K562 (cell line): ENCODE measurements around the gene SOCS7. TPM values are rescaled to one million over a fixed set of nuclear protein-coding genes. Genes with fewer than 3 reads are reported as not detected.
A peak's percentile ranks its signal among the peaks of the same experiment; 100 is the strongest.

Experiments
- ATAC-seq: fragments of 200-7000 bp; cut with Tn5 transposase; 3 replicates; pipeline ENCODE4 v1.9.1; 2020; ENCODE audit warnings: moderate library complexity
- BruUV-seq: library from RNA; stranded (reverse); fragments of 400-500 nt; replicated peaks from 2 replicates; lab custom pipeline; 2021; lab: Mats Ljungman, UMichigan
- CTCF ChIA-PET: fragments of 300-600 bp; formaldehyde crosslinking; extraction: SDS; loops from one replicate; lab custom pipeline; 2021; ENCODE audit warnings: low intra/inter-chr PET ratio; lab: Yijun Ruan, JAX
- POLR2A ChIA-PET: fragments of 300-600, 350-650 bp; sonication (Branson Sonifier 250); formaldehyde crosslinking; extraction: SDS; loops from one replicate; lab custom pipeline; 2021; ENCODE audit warnings: antibody characterized with exemption, inconsistent platforms; lab: Yijun Ruan, JAX
- DNase-seq, 4 experiments: peaks; one replicate each; pipeline versions ENCODE4 v3.0.0 to v3.0.0-alpha.2; 2011 to 2018; ENCODE audit warnings: low spot score in 3 of 4, mixed read lengths in 3 of 4; ENCODE audit errors: extremely low read depth in 1 of 4
- FAIRE-seq: peaks from 2 replicates; lab custom pipeline; 2011; peaks lifted over from hg19 to GRCh38; lab: Jason Lieb, UNC
- H2AFZ ChIP-seq: 2 replicates; pipeline ENCODE4 v1.6.0; 2011; ENCODE audit warnings: low read depth, low read length, control low read depth, inconsistent platforms
- H3K27ac ChIP-seq: fragments of 200-600 bp; 3 replicates; pipeline ENCODE4 v1.8.0; 2011; ENCODE audit warnings: low read depth, mild to moderate bottlenecking, control low read depth, inconsistent platforms, low read length, moderate library complexity, mixed read lengths; ENCODE audit errors: extremely low read depth
- H3K27me3 ChIP-seq, 2 experiments: fragments of 300-600 bp in 1 of 2; 2 replicates in 1 of 2; 3 replicates in 1 of 2; pipeline versions ENCODE4 v1.6.0 to v1.8.0; 2011; ENCODE audit warnings: inconsistent platforms in 2 of 2, low read length in 2 of 2, mild to moderate bottlenecking in 1 of 2, mixed read lengths in 1 of 2, moderate library complexity in 1 of 2; ENCODE audit not compliant: control insufficient read depth in 2 of 2, insufficient read depth in 2 of 2
- H3K36me3 ChIP-seq: fragments of 300-600 bp; 3 replicates; pipeline ENCODE4 v1.8.0; 2011; ENCODE audit warnings: mild to moderate bottlenecking, low read length, inconsistent platforms; ENCODE audit not compliant: control insufficient read depth, insufficient read depth
- H3K4me1 ChIP-seq, 2 experiments: fragments of 200-600 bp in 1 of 2; replicated peaks in 1 of 2; 2 replicates in 1 of 2; 3 replicates in 1 of 2; pipeline versions ENCODE4 v1.5.1 to v1.8.0; 2011; ENCODE audit warnings: inconsistent platforms in 2 of 2, low read length in 2 of 2, mild to moderate bottlenecking in 1 of 2, mixed read lengths in 1 of 2, moderate library complexity in 1 of 2; ENCODE audit not compliant: control insufficient read depth in 2 of 2, insufficient read depth in 2 of 2
- H3K4me2 ChIP-seq: 2 replicates; pipeline ENCODE4 v1.6.1; 2011; ENCODE audit warnings: low read length, control low read depth, inconsistent platforms, mixed read lengths; ENCODE audit not compliant: insufficient read depth
- H3K4me3 ChIP-seq: fragments of 200-600 bp; sonication (generic), shearing (Covaris generic); 2 replicates; pipeline ENCODE4 v1.5.1; 2016; ENCODE audit warnings: control low read depth, inconsistent platforms
- H3K79me2 ChIP-seq: fragments of 200-600 bp; 3 replicates; pipeline ENCODE4 v1.8.0; 2011; ENCODE audit warnings: low read length, inconsistent platforms; ENCODE audit not compliant: control insufficient read depth, insufficient read depth
- H3K9ac ChIP-seq, 2 experiments: 2 replicates each; pipeline versions ENCODE4 v1.6.0 to v1.6.1; 2011; ENCODE audit warnings: low read depth in 2 of 2, low read length in 2 of 2, control low read depth in 1 of 2, inconsistent platforms in 1 of 2, mild to moderate bottlenecking in 1 of 2, mixed read lengths in 1 of 2; ENCODE audit not compliant: insufficient read depth in 1 of 2
- H3K9me1 ChIP-seq: one replicate; pipeline ENCODE4 v1.6.0; 2011; ENCODE audit warnings: inconsistent platforms, mild to moderate bottlenecking, low read length, moderate library complexity; ENCODE audit not compliant: control insufficient read depth, insufficient read depth
- H3K9me3 ChIP-seq: replicated peaks from 2 replicates; pipeline ENCODE4 v1.5.1; 2011; ENCODE audit warnings: low read depth, low read length, inconsistent platforms; ENCODE audit not compliant: control insufficient read depth, insufficient read depth
- H4K20me1 ChIP-seq: replicated peaks from 2 replicates; pipeline ENCODE4 v1.6.1; 2011; ENCODE audit warnings: low read length, inconsistent platforms, mixed read lengths; ENCODE audit not compliant: control insufficient read depth, insufficient read depth
- EGR1 ChIP-seq: fragments of 450-650 bp; conservative IDR thresholded peaks from 2 replicates; pipeline ENCODE4 v1.6.1; 2017; ENCODE audit warnings: mild to moderate bottlenecking
- FOXP1 ChIP-seq: sonication (generic); formaldehyde crosslinking; IDR thresholded peaks from 2 replicates; pipeline ENCODE4 v1.8.0; 2022; ENCODE audit warnings: mild to moderate bottlenecking, missing genetic modification reagents
- POLR2G ChIP-seq: fragments of 200-400 bp; formaldehyde crosslinking; IDR thresholded peaks from 2 replicates; pipeline ENCODE4 v1.6.1; 2017; ENCODE audit warnings: low read depth, mild to moderate bottlenecking, antibody characterized with exemption, low read length, moderate library complexity
- RB1 ChIP-seq: fragments of 450-650 bp; IDR thresholded peaks from 2 replicates; pipeline ENCODE4 v1.6.1; 2017; ENCODE audit warnings: low read depth, mild to moderate bottlenecking
- RBBP5 ChIP-seq: fragments of 200-600 bp; sonication (generic); IDR thresholded peaks from 2 replicates; pipeline ENCODE4 v1.6.1; 2012; ENCODE audit warnings: borderline replicate concordance, mild to moderate bottlenecking, low read length, control low read depth, inconsistent platforms; ENCODE audit not compliant: insufficient read depth, poor library complexity, severe bottlenecking
- RBFOX2 ChIP-seq: fragments of 200-400 bp; formaldehyde crosslinking; IDR thresholded peaks from 2 replicates; pipeline ENCODE4 v1.6.1; 2017; ENCODE audit warnings: low read depth, mild to moderate bottlenecking, low read length, moderate library complexity
- RFX5 ChIP-seq: IDR thresholded peaks from 2 replicates; pipeline ENCODE4 v1.6.1; 2011; ENCODE audit warnings: low read depth, mild to moderate bottlenecking, improper control_type of control experiment, low read length
- SRSF7 ChIP-seq: fragments of 200-400 bp; formaldehyde crosslinking; optimal IDR thresholded peaks from 2 replicates; pipeline ENCODE3; 2017; ENCODE audit warnings: mild to moderate bottlenecking, low read depth, low read length
- TEAD4 ChIP-seq, 2 experiments: sonication (generic) in 1 of 2; formaldehyde crosslinking in 1 of 2; IDR thresholded peaks; 2 replicates each; pipeline versions ENCODE4 v1.6.1 to v1.8.0; 2012 to 2022; ENCODE audit warnings: borderline replicate concordance in 1 of 2, inconsistent platforms in 1 of 2, low read length in 1 of 2, mild to moderate bottlenecking in 1 of 2, missing genetic modification reagents in 1 of 2
- TFAM ChIP-seq: fragments of 250-450 bp; sonication (Bioruptor Pico); conservative IDR thresholded peaks from 2 replicates; pipeline ENCODE4 v1.5.0; 2021; ENCODE audit warnings: mild to moderate bottlenecking, moderate library complexity
- TFAP4 ChIP-seq: sonication (generic); formaldehyde crosslinking; IDR thresholded peaks from 2 replicates; pipeline ENCODE4 v1.8.0; 2022; ENCODE audit warnings: missing genetic modification reagents, mild to moderate bottlenecking, moderate library complexity, borderline replicate concordance
- UBTF ChIP-seq, 2 experiments: IDR thresholded peaks; 2 replicates each; pipeline ENCODE4 v1.6.1; 2012; ENCODE audit warnings: improper control_type of control experiment in 2 of 2, low read depth in 2 of 2, low read length in 2 of 2, borderline replicate concordance in 1 of 2
- XRCC5 ChIP-seq: fragments of 200-400 bp; formaldehyde crosslinking; IDR thresholded peaks from 2 replicates; pipeline ENCODE4 v1.6.1; 2017; ENCODE audit warnings: low read depth, mild to moderate bottlenecking, low read length
- ZBED1 ChIP-seq: IDR thresholded peaks from 2 replicates; pipeline ENCODE4 v1.6.1; 2014
- WGBS: fragments of 100-300 bp; shearing (Covaris generic); methylation state at CpG from one replicate; pipeline ENCODE4 v1.1.6; 2016; ENCODE audit warnings: low coverage, mixed read lengths; ENCODE audit not compliant: insufficient coverage; ENCODE audit errors: missing lambda C conversion rate; 5-methylcytosine and 5-hydroxymethylcytosine counted together
- in situ Hi-C: fragments of 300-500 bp; cut with MboI; formaldehyde crosslinking; loops from 4 replicates; pipeline ENCODE4 v1.15.0; 2018; ENCODE audit warnings: inconsistent platforms, mixed read lengths
- intact Hi-C: fragments of 100-400 bp; cut with micrococcal nuclease; formaldehyde crosslinking; loops from 2 replicates; pipeline ENCODE4 v1.14.2; 2022
- polyA plus RNA-seq, 8 experiments: library from polyadenylated mRNA; depleted of rRNA in 4 of 8; stranded (reverse) in 5 of 8; unstranded in 3 of 8; fragments of >200 nt; fragmentation: Nextera tagmentation in 2 of 8; fragmentation: Illumina TruSeq in 1 of 8; extraction: Ambion mirVana in 2 of 8; extraction: Trizol in 1 of 8; gene quantifications; 2 replicates each; pipeline versions ENCODE4 v1.2.1 to v1.2.3, GENCODE V29; 2011 to 2014; ENCODE audit warnings: inconsistent platforms in 1 of 8, missing spikeins in 1 of 8
- total RNA-seq, 7 experiments: library from RNA; depleted of rRNA in 6 of 7; stranded (reverse); fragments of >200 nt in 6 of 7; fragmentation: Illumina TruSeq in 2 of 7; extraction: Trizol in 2 of 7; gene quantifications; 2 replicates each; pipeline versions ENCODE4 v1.2.1 to v1.2.3, GENCODE V29; 2011 to 2021; ENCODE audit warnings: low replicate concordance in 1 of 7
- TF ChIP-seq, protein P1 (sequence below): sonication (generic); formaldehyde crosslinking; IDR thresholded peaks from 2 replicates; pipeline ENCODE4 v1.8.0; 2022; ENCODE audit warnings: mild to moderate bottlenecking, low read depth, missing genetic modification reagents

The SOCS7 gene
- total and polyA plus RNA-seq, 9 of the 15 experiments (the other 6 are each of a cell fraction or from before 2014, with no cell fraction given): 0.94 to 14.5 (median 8.2) TPM

- FAIRE-seq (no peak), DNase-seq (peak; percentile 30 to 41 (median 34)), ATAC-seq (peak; percentile 26)
- no peaks in the 10 kb centered on the region for H3K9me1 ChIP-seq
- H4K20me1 ChIP-seq: peaks cover 7% of the 10 kb centered on the region; the same call in 1 of the 2 replicates
- H3K27me3 ChIP-seq: no peaks in the 10 kb centered on the region
- H3K4me1 ChIP-seq: peaks cover 22 to 23% of the 10 kb centered on the region in 2 experiments; a peak in 4 of 5 replicates
- no TSS peak for BruUV-seq
- in situ Hi-C loops: no loop called here
- H3K9ac ChIP-seq: peak overlapping the region; percentile 72 to 91; a peak in 3 of 4 replicates
- POLR2A ChIA-PET: interaction anchor here (0.6 to 3.5 kb wide), 9 partner anchors 9 to 51 kb away, joined by 3 to 34 read pairs (median 3); partner anchors contain the start of gene GPR179
- H3K27ac ChIP-seq: peak overlapping the region; percentile 64; the same call in 1 of the 3 replicates
- H2AFZ ChIP-seq: peak overlapping the region; percentile 36; the same call in 1 of the 2 replicates
- H3K36me3 ChIP-seq: no peaks in the 10 kb centered on the region
- peak overlapping the region; percentile 73 for H3K4me3 ChIP-seq
- TF ChIP-seq XRCC5 (no peak), EGR1 (peak; percentile 57), SRSF7 (no peak), UBTF (IDR thresholded peaks at IDR 0.05; ENCODE audit: borderline replicate concordance in 1 of 2, low read depth in 2 of 2, low read length in 2 of 2) (peak; percentile 28 to 44; a peak in 1 of 4 replicates), FOXP1 (CRISPR knock-in tag) (no peak), TFAM (CRISPR knock-in tag) (no peak), TEAD4 (IDR thresholded peaks at IDR 0.05; ENCODE audit: low read length) (no peak), TEAD4 (CRISPR knock-in tag; IDR thresholded peaks at IDR 0.05; ENCODE audit: borderline replicate concordance) (no peak), RBFOX2 (peak; percentile 6; the same call in 1 of the 2 replicates), TFAP4 (CRISPR knock-in tag) (no peak), ZBED1 (peak; percentile 68; the same call in 1 of the 2 replicates), POLR2G (0 out of 2 replicates have a peak, but pooled peaks have one; percentile 1), RB1 (0 out of 2 replicates have a peak, but pooled peaks have one; percentile 4), RFX5 (no peak), RBBP5 (peak; percentile 52)
- TF ChIP-seq, protein P1, sequence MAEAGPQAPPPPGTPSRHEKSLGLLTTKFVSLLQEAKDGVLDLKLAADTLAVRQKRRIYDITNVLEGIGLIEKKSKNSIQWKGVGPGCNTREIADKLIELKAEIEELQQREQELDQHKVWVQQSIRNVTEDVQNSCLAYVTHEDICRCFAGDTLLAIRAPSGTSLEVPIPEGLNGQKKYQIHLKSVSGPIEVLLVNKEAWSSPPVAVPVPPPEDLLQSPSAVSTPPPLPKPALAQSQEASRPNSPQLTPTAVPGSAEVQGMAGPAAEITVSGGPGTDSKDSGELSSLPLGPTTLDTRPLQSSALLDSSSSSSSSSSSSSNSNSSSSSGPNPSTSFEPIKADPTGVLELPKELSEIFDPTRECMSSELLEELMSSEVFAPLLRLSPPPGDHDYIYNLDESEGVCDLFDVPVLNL (CRISPR knock-in tag): no peak
- H3K9me3 ChIP-seq: no peaks in the 10 kb centered on the region
- H3K4me2 ChIP-seq: peak overlapping the region; percentile 88
- WGBS: under 1% methylated on average over 41 of the region's 72 CpGs
- intact Hi-C loops: loop anchor here (5.0 kb wide), 1 partner anchor 315 kb away; no protein-coding TSS in a partner anchor
- CTCF ChIA-PET: interaction anchor here (3.8 kb wide), 1 partner anchor 62 kb away, joined by 42 read pairs; no protein-coding TSS in a partner anchor
- peaks cover 21% of the 10 kb centered on the region for H3K79me2 ChIP-seq
Measured at GRCh38 chr17:38352245-38353085, 821 bp downstream of the SOCS7 start.
